ENCODE measurements around the gene LGALS1. TPM values are rescaled to one million over a fixed set of nuclear protein-coding genes. Genes with fewer than 3 reads are reported as not detected.

LGALS1 gene
- total RNA-seq, 1 experiment from 2014 or later = 32.8 TPM

DNA sequence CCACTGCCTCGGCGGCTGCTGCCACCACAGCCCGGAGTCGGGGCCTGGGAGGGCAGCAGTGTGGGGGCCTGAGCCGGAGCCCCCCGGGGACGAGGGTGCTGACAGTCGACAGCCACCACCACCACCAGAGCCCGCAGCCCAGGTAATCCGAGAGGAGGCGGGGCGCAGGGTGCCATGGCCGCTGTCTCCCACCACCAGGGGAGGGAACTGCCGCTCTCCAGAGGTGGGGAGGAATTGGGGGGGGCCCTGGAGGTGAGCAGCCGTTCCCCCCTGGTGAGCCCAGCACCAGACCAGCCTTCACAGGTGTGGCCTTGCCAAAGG is 34.0 kb downstream of the LGALS1 start:
- no peak overlapping the region for H3K56ac ChIP-seq (ENCODE audit: insufficient read length, low read depth, low read length)

More for the DNA sequence above, 34.0 kb downstream of the LGALS1 start:
- Histone ChIP-seq H2BK120ac (ENCODE audit: low read depth, low read length, poor library complexity, severe bottlenecking) (no peak overlapping the region), H3K4me2 (ENCODE audit: insufficient read depth, insufficient read length, low read length) (no peak overlapping the region), H2AK5ac (ENCODE audit: insufficient read length, low read length) (no peak overlapping the region), H2BK12ac (ENCODE audit: insufficient read length, low read depth, low read length) (no peak overlapping the region), H3K9me3 (ENCODE audit: control insufficient read depth, low read depth, low read length) (no peaks in the 10 kb centered on the region), H3K27me3 (ENCODE audit: insufficient read depth, low read length) (no peaks in the 10 kb centered on the region), H3K27ac (ENCODE audit: insufficient read length, low read depth, low read length) (no peak overlapping the region), H3K4ac (ENCODE audit: low read depth, low read length) (no peak overlapping the region), H3T11ph (ENCODE audit: low read length) (no peak overlapping the region), H2BK5ac (ENCODE audit: insufficient read length, low read length) (no peak overlapping the region), H3K79me1 (ENCODE audit: insufficient read depth, low read depth, low read length, poor library complexity, severe bottlenecking) (no peaks in the 10 kb centered on the region), H2BK20ac (ENCODE audit: low read depth, low read length, poor library complexity, severe bottlenecking) (no peak overlapping the region), H2BK15ac (ENCODE audit: low read depth, low read length) (no peak overlapping the region), H3K79me2 (ENCODE audit: insufficient read depth, low read length) (no peaks in the 10 kb centered on the region), H4K20me1 (ENCODE audit: control insufficient read depth, insufficient read depth, insufficient read length) (no peaks in the 10 kb centered on the region), H4K8ac (replicated peaks; ENCODE audit: insufficient read length, low read depth, low read length) (no peak overlapping the region), H4K91ac (ENCODE audit: insufficient read length, low read depth, low read length) (no peak overlapping the region), H4K5ac (ENCODE audit: insufficient read length, low read depth, low read length) (no peak overlapping the region), H3K14ac (ENCODE audit: insufficient read depth, low read length) (no peak overlapping the region), H3K18ac (ENCODE audit: insufficient read length, low read depth, low read length) (no peak overlapping the region), H3K9ac (ENCODE audit: extremely low read depth, insufficient read length, low read length) (no peak overlapping the region), H3K23ac (ENCODE audit: insufficient read length, low read depth, low read length) (no peak overlapping the region), H3K23me2 (ENCODE audit: insufficient read length, low read depth, low read length, poor library complexity, severe bottlenecking) (no peaks in the 10 kb centered on the region), H3K4me1 (ENCODE audit: insufficient read depth, low read length) (no peaks in the 10 kb centered on the region), H2AFZ (ENCODE audit: low read length) (no peak overlapping the region)
- TF ChIP-seq, protein P1, sequence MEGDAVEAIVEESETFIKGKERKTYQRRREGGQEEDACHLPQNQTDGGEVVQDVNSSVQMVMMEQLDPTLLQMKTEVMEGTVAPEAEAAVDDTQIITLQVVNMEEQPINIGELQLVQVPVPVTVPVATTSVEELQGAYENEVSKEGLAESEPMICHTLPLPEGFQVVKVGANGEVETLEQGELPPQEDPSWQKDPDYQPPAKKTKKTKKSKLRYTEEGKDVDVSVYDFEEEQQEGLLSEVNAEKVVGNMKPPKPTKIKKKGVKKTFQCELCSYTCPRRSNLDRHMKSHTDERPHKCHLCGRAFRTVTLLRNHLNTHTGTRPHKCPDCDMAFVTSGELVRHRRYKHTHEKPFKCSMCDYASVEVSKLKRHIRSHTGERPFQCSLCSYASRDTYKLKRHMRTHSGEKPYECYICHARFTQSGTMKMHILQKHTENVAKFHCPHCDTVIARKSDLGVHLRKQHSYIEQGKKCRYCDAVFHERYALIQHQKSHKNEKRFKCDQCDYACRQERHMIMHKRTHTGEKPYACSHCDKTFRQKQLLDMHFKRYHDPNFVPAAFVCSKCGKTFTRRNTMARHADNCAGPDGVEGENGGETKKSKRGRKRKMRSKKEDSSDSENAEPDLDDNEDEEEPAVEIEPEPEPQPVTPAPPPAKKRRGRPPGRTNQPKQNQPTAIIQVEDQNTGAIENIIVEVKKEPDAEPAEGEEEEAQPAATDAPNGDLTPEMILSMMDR (conservative IDR thresholded peaks at IDR 0.05) = no peak
- no peaks in the 10 kb centered on the region; a peak in 1 of 5 replicates for H3K9me3 Mint-ChIP-seq
- peaks cover 0 to 3% of the 10 kb centered on the region in 2 experiments; a peak in 1 of 4 replicates for H3K4me1 Mint-ChIP-seq
- H3K4me3 Mint-ChIP-seq = no peak overlapping the region
- DNase-seq = no peak
- peak overlapping the region in 1 of 3 experiments; percentile 27; a peak in 1 of 7 replicates for H3K27ac Mint-ChIP-seq
- peaks cover 30 to 71% (median 68%) of the 10 kb centered on the region in 3 experiments; a peak in 6 of 7 replicates for H3K36me3 Mint-ChIP-seq (ENCODE audit: insufficient read depth in 1 of 3, low read depth in 3 of 3)
- no CpG with 5 or more reads among the region's 15 CpGs for whole genome bisulfite sequencing (ENCODE audit: extremely low coverage, insufficient read length, low lambda C conversion rate)
- H3K27me3 Mint-ChIP-seq (ENCODE audit: low read depth) = no peaks in the 10 kb centered on the region
